IMR-90 (cell line): ENCODE results near the gene MAST1.

Experiments
- CTCF ChIP-seq: conservative IDR thresholded peaks from 2 replicates; pipeline ENCODE4 v1.5.1; 2012; ENCODE audit warnings: mild to moderate bottlenecking, low read depth, low read length, improper control_type of control experiment
- MAFK ChIP-seq: IDR thresholded peaks from 2 replicates; pipeline ENCODE4 v1.6.1; 2012; ENCODE audit warnings: low read depth, low read length, improper control_type of control experiment

DNA sequence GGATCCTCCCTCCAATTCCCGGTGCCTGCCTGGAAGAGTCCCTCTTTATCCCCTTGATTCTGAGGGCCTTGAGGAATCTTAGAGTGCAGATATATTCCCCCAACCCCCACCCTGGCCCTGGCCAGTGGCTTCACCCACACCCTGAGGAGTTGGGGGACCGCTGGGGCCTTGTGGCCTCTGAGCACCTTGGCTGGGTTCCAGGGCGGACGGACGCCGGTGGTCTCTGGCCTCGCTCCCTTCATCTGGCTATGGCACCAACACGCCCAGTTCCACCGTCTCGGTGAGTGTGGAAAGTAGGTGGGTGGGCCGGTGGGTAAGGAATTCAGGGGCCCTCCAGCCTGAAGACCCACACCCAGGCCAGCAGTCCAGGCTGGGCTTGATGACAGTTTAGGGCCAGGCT, 5.0 kb downstream of the MAST1 start:
- TF ChIP-seq CTCF (no peak), MAFK (no peak)
